PC-3 (cell line): ENCODE data around the gene AOAH. TPM values are rescaled to one million over a fixed set of nuclear protein-coding genes. Genes with fewer than 3 reads are reported as not detected.

Experiments
- ATAC-seq: fragments of 200-7000 bp; cut with Tn5 transposase; 2 replicates; pipeline ENCODE4 v1.9.1; 2020; ENCODE audit warnings: mild to moderate bottlenecking, moderate library complexity
- BruUV-seq: library from RNA; stranded (reverse); fragments of 400-500 nt; replicated peaks from 2 replicates; lab custom pipeline; 2021; lab: Mats Ljungman, UMichigan
- CTCF ChIA-PET: fragments of 300-600 bp; sonication (Branson Sonifier 250); formaldehyde crosslinking; loops from one replicate; lab custom pipeline; 2022; ENCODE audit warnings: antibody characterized with exemption; lab: Charles Lee
- POLR2A ChIA-PET: fragments of 300-600 bp; sonication (Branson Sonifier 250); formaldehyde crosslinking; loops from one replicate; lab custom pipeline; 2022; ENCODE audit warnings: antibody characterized with exemption; ENCODE audit not compliant: unreplicated experiment; lab: Charles Lee
- DNase-seq: peaks from one replicate; pipeline ENCODE4 v3.0.0-alpha.2; 2015
- H2AFZ ChIP-seq: fragments of 300-600 bp; sonication (generic); 2 replicates; pipeline ENCODE4 v1.6.0; 2016; ENCODE audit warnings: antibody characterized with exemption, low read length
- H3F3A ChIP-seq: fragments of 300-600 bp; sonication (generic); one replicate; pipeline ENCODE4 v1.6.0; 2017; ENCODE audit warnings: antibody characterized with exemption, low read length, control low read depth, mild to moderate bottlenecking; ENCODE audit not compliant: unreplicated experiment
- H3K27ac ChIP-seq: fragments of 300-600 bp; sonication (generic); 2 replicates; pipeline ENCODE4 v1.5.1; 2016; ENCODE audit warnings: mild to moderate bottlenecking, low read length
- H3K27me3 ChIP-seq: fragments of 300-600 bp; sonication (generic); 2 replicates; pipeline ENCODE4 v1.6.1; 2016; ENCODE audit warnings: low read length, mixed read lengths
- H3K36me3 ChIP-seq: fragments of 300-600 bp; sonication (generic); 2 replicates; pipeline ENCODE4 v1.6.1; 2016; ENCODE audit warnings: low read depth, mixed run types, low read length, mixed read lengths
- H3K4me1 ChIP-seq: fragments of 300-600 bp; sonication (generic); 2 replicates; pipeline ENCODE4 v1.5.1; 2016; ENCODE audit warnings: low read length; ENCODE audit not compliant: insufficient read depth
- H3K4me2 ChIP-seq: fragments of 300-600 bp; sonication (generic); 2 replicates; pipeline ENCODE4 v1.6.0; 2016; ENCODE audit warnings: low read length
- H3K4me3 ChIP-seq: fragments of 300-600 bp; sonication (generic); 2 replicates; pipeline ENCODE4 v1.5.1; 2016; ENCODE audit warnings: mild to moderate bottlenecking, low read length, mixed read lengths
- H3K79me2 ChIP-seq: fragments of 300-600 bp; sonication (generic); 2 replicates; pipeline ENCODE4 v1.6.1; 2017; ENCODE audit warnings: low read length, mixed read lengths
- H3K9ac ChIP-seq: fragments of 300-600 bp; sonication (generic); 2 replicates; pipeline ENCODE4 v1.6.0; 2016; ENCODE audit warnings: mild to moderate bottlenecking, low read length
- H3K9me2 ChIP-seq: fragments of 300-600 bp; sonication (generic); replicated peaks from 2 replicates; pipeline ENCODE4 v1.6.1; 2016; ENCODE audit warnings: mixed run types, low read length, mixed read lengths
- H3K9me3 ChIP-seq: fragments of 300-600 bp; sonication (generic); 2 replicates; pipeline ENCODE4 v1.6.1; 2016; ENCODE audit warnings: low read length, mixed read lengths
- H4K20me1 ChIP-seq: fragments of 300-600 bp; sonication (generic); 2 replicates; pipeline ENCODE4 v1.6.1; 2016; ENCODE audit warnings: low read length, mixed read lengths
- EZH2 ChIP-seq: fragments of 300-600 bp; sonication (generic); IDR thresholded peaks from one replicate; pipeline ENCODE4 v1.6.1; 2017; ENCODE audit warnings: antibody characterized with exemption, mild to moderate bottlenecking, low read length; ENCODE audit not compliant: unreplicated experiment
- EZH2phosphoT487 ChIP-seq: fragments of 300-600 bp; sonication (generic); IDR thresholded peaks from 2 replicates; pipeline ENCODE4 v1.6.1; 2018; ENCODE audit warnings: mild to moderate bottlenecking, antibody characterized with exemption, low read length, borderline replicate concordance
- intact Hi-C: fragments of 100-400 bp; cut with micrococcal nuclease; formaldehyde crosslinking; loops from 2 replicates; pipeline ENCODE4 v1.9.0; 2023
- total RNA-seq: library from RNA; depleted of rRNA; stranded (reverse); fragments of >200 nt; gene quantifications from 2 replicates; pipeline ENCODE4 v1.2.3, GENCODE V29; 2014
- TF ChIP-seq, protein P1 (sequence below): fragments of 300-600 bp; sonication (generic); conservative IDR thresholded peaks from 2 replicates; pipeline ENCODE4 v1.5.1; 2017; ENCODE audit warnings: antibody characterized with exemption, low read depth, mild to moderate bottlenecking, low read length

AOAH gene
- total RNA-seq, 1 experiment from 2014 or later, result not detected

DNA sequence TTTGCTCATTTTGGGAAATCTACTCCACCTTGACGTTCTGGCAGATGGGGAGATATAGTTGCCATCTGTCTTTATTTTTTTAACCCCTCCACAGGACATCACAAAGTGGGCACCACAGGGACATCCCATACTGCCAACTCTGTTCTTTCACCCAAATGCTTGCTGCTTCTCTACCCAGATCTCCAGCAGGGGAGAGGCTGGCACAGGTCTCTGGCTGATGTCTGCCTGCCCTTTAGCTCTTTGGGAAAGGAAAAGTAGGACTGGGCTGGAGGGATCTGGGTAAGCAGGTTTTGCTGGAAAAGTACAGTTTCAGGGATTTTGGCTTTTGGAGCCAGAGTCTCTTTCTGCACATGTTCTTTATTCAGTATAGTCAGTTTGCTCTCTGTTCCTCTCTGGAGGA, 178.0 kb downstream of the AOAH start:
- H3K27ac ChIP-seq, result no peak overlapping the region
- H2AFZ ChIP-seq, result no peak overlapping the region
- H4K20me1 ChIP-seq, result no peaks in the 10 kb centered on the region
- no peak overlapping the region for H3K4me2 ChIP-seq
- no peak overlapping the region for H3K4me3 ChIP-seq
- DNase-seq (no peak), ATAC-seq (no peak)
- CTCF ChIA-PET, result no interaction called here
- POLR2A ChIA-PET, result no interaction called here
- H3K27me3 ChIP-seq, result 0 out of 2 replicates have a peak, but pooled peaks cover 4% of the 10 kb centered on the region
- no peaks in the 10 kb centered on the region for H3K36me3 ChIP-seq
- TF ChIP-seq, protein P1, sequence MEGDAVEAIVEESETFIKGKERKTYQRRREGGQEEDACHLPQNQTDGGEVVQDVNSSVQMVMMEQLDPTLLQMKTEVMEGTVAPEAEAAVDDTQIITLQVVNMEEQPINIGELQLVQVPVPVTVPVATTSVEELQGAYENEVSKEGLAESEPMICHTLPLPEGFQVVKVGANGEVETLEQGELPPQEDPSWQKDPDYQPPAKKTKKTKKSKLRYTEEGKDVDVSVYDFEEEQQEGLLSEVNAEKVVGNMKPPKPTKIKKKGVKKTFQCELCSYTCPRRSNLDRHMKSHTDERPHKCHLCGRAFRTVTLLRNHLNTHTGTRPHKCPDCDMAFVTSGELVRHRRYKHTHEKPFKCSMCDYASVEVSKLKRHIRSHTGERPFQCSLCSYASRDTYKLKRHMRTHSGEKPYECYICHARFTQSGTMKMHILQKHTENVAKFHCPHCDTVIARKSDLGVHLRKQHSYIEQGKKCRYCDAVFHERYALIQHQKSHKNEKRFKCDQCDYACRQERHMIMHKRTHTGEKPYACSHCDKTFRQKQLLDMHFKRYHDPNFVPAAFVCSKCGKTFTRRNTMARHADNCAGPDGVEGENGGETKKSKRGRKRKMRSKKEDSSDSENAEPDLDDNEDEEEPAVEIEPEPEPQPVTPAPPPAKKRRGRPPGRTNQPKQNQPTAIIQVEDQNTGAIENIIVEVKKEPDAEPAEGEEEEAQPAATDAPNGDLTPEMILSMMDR, result no peak
- TF ChIP-seq EZH2, result no peak
- TF ChIP-seq EZH2phosphoT487, result no peak
- H3K9me3 ChIP-seq, result no peaks in the 10 kb centered on the region
- BruUV-seq, result no TSS peak
- no peak overlapping the region for H3K9ac ChIP-seq
- intact Hi-C loops, result no loop called here
- H3K4me1 ChIP-seq, result no peaks in the 10 kb centered on the region
- H3K79me2 ChIP-seq, result no peaks in the 10 kb centered on the region
- no peaks in the 10 kb centered on the region for H3K9me2 ChIP-seq
- H3F3A ChIP-seq, result no peaks in the 10 kb centered on the region

- Histone ChIP-seq H3K4me1 (no peaks in the 10 kb centered on the region), H2AFZ (no peak overlapping the region), H3K36me3 (no peaks in the 10 kb centered on the region), H3F3A (no peaks in the 10 kb centered on the region), H3K9me3 (no peaks in the 10 kb centered on the region), H3K27me3 (0 out of 2 replicates have a peak, but pooled peaks cover 4% of the 10 kb centered on the region), H3K9me2 (no peaks in the 10 kb centered on the region), H3K9ac (no peak overlapping the region), H3K4me2 (no peak overlapping the region), H3K4me3 (no peak overlapping the region), H3K79me2 (no peaks in the 10 kb centered on the region), H4K20me1 (no peaks in the 10 kb centered on the region), H3K27ac (no peak overlapping the region)
- intact Hi-C loops, result no loop called here
- DNase-seq (no peak), ATAC-seq (no peak)
- TF ChIP-seq EZH2 (no peak), EZH2phosphoT487 (no peak)
- TF ChIP-seq, protein P1, result no peak
- ChIA-PET POLR2A (no interaction called here), CTCF (no interaction called here)
- no TSS peak for BruUV-seq
These were observed 179.0 kb downstream of the AOAH start for GRCh38 chr7:36545291-36545690.

- no peaks in the 10 kb centered on the region for H3F3A ChIP-seq
- H3K4me1 ChIP-seq, result peaks cover 10% of the 10 kb centered on the region
- CTCF ChIA-PET, result no interaction called here
- no peak overlapping the region for H3K27ac ChIP-seq
- DNase-seq (peak; percentile 45), ATAC-seq (no peak)
- no peaks in the 10 kb centered on the region for H3K9me3 ChIP-seq
- TF ChIP-seq EZH2phosphoT487, result no peak
- TF ChIP-seq, protein P1, result no peak
- TF ChIP-seq EZH2, result no peak
- H4K20me1 ChIP-seq, result no peaks in the 10 kb centered on the region
- 0 out of 2 replicates have a peak, but pooled peaks cover under 1% of the 10 kb centered on the region for H3K27me3 ChIP-seq
- no peaks in the 10 kb centered on the region for H3K79me2 ChIP-seq
- no peak overlapping the region for H3K4me3 ChIP-seq
- no TSS peak for BruUV-seq
- H3K9me2 ChIP-seq, result no peaks in the 10 kb centered on the region
- no peaks in the 10 kb centered on the region for H3K36me3 ChIP-seq
- POLR2A ChIA-PET, result no interaction called here
- 0 out of 2 replicates have a peak overlapping the region, but pooled peaks have one; percentile 2 for H3K4me2 ChIP-seq
- H3K9ac ChIP-seq, result no peak overlapping the region
- H2AFZ ChIP-seq, result no peak overlapping the region
- intact Hi-C loops, result no loop called here
These were observed 186.2 kb downstream of the AOAH start for GRCh38 chr7:36538126-36538525.
